K562 (cell line): ENCODE data around the gene SYT3.

Experiments used
- CTCF ChIP-seq, 3 experiments: IDR thresholded peaks in 2 of 3; conservative IDR thresholded peaks in 1 of 3; 2 replicates each; pipeline ENCODE4 v1.5.1; 2011 to 2012; ENCODE audit warnings: low read length in 3 of 3, mild to moderate bottlenecking in 3 of 3, control low read depth in 2 of 3, improper control_type of control experiment in 1 of 3, inconsistent platforms in 1 of 3, low read depth in 1 of 3, mixed read lengths in 1 of 3, moderate library complexity in 1 of 3; ENCODE audit not compliant: insufficient read depth in 2 of 3
- ETV5 ChIP-seq: sonication (generic); formaldehyde crosslinking; IDR thresholded peaks from 2 replicates; pipeline ENCODE4 v1.4.0; 2020; ENCODE audit warnings: low read depth, mild to moderate bottlenecking, missing genetic modification reagents
- NR1H2 ChIP-seq: sonication (generic); formaldehyde crosslinking; IDR thresholded peaks from 2 replicates; pipeline ENCODE4 v1.4.0; 2020; ENCODE audit warnings: mild to moderate bottlenecking, missing genetic modification reagents
- NR2C2 ChIP-seq, 2 experiments: fragments of 200-800 bp in 1 of 2; sonication (Bioruptor generic) in 1 of 2; sonication (generic) in 1 of 2; formaldehyde crosslinking in 1 of 2; IDR thresholded peaks; 2 replicates each; pipeline versions ENCODE4 v1.6.1 to v1.8.0; 2016 to 2022; ENCODE audit warnings: mild to moderate bottlenecking in 1 of 2, missing compliant biosample characterization in 1 of 2, missing genetic modification characterization in 1 of 2, missing genetic modification reagents in 1 of 2
- SIX5 ChIP-seq, 2 experiments: IDR thresholded peaks; 2 replicates each; pipeline ENCODE4 v1.6.1; 2011; ENCODE audit warnings: low read length in 2 of 2, borderline replicate concordance in 1 of 2, low read depth in 1 of 2, mild to moderate bottlenecking in 1 of 2, moderate library complexity in 1 of 2; ENCODE audit not compliant: insufficient read depth in 1 of 2
- THAP7 ChIP-seq: fragments of 250-450 bp; sonication (Bioruptor Pico); IDR thresholded peaks from 2 replicates; pipeline ENCODE4 v1.5.0; 2021
- U2AF2 ChIP-seq: fragments of 200-400 bp; formaldehyde crosslinking; optimal IDR thresholded peaks from 2 replicates; pipeline ENCODE3; 2017; ENCODE audit warnings: low read depth, mild to moderate bottlenecking, low read length
- YBX1 ChIP-seq: fragments of 450-650 bp; IDR thresholded peaks from 2 replicates; pipeline ENCODE4 v1.7.1; 2016; ENCODE audit warnings: mild to moderate bottlenecking

- no peak for TF ChIP-seq CTCF (IDR thresholded peaks at IDR 0.05 in 2 of 3, conservative IDR thresholded peaks at IDR 0.05 in 1 of 3; ENCODE audit: insufficient read depth in 2 of 3, low read depth in 1 of 3, low read length in 3 of 3)
- TF ChIP-seq YBX1, result no peak
- TF ChIP-seq THAP7 (CRISPR knock-in tag), result no peak
- TF ChIP-seq ETV5 (CRISPR knock-in tag), result no peak
- no peak for TF ChIP-seq U2AF2
- TF ChIP-seq NR1H2, result no peak
- no peak for TF ChIP-seq SIX5 (IDR thresholded peaks at IDR 0.05; ENCODE audit: borderline replicate concordance in 1 of 2, insufficient read depth in 1 of 2, low read depth in 1 of 2, low read length in 2 of 2)
- no peak for TF ChIP-seq NR2C2 (CRISPR knock-in tag; IDR thresholded peaks at IDR 0.05)
- TF ChIP-seq NR2C2 (tag; IDR thresholded peaks at IDR 0.05), result no peak
Observed at GRCh38 chr19:50647879-50648615, 8.4 kb upstream of the SYT3 start.
